ENCODE measurements around the gene DKK3.

The DKK3 gene

GRCh38 chr11:11956006-11956405 lies 52.4 kb downstream of the DKK3 start:
- FAIRE-seq (no peak), DNase-seq (ENCODE audit: insufficient read length, low spot score) (no peak)
- no peak for TF ChIP-seq POLR2A (IDR thresholded peaks at IDR 0.05; ENCODE audit: low read depth, low read length)

- FAIRE-seq (no peak), DNase-seq (ENCODE audit: insufficient read length, low spot score) (no peak)
- no peak for TF ChIP-seq POLR2A (IDR thresholded peaks at IDR 0.05; ENCODE audit: low read depth, low read length)
Measured at GRCh38 chr11:11952036-11952435, 56.4 kb downstream of the DKK3 start.

- FAIRE-seq (peak; percentile 61), DNase-seq (ENCODE audit: insufficient read length, low spot score) (no peak)
- TF ChIP-seq POLR2A (IDR thresholded peaks at IDR 0.05; ENCODE audit: low read depth, low read length), result no peak
Measured at GRCh38 chr11:11949482-11949881, 58.9 kb downstream of the DKK3 start.

GRCh38 chr11:11948242-11948947 lies 60.0 kb downstream of the DKK3 start:
- TF ChIP-seq POLR2A (IDR thresholded peaks at IDR 0.05; ENCODE audit: low read depth, low read length), result no peak
- FAIRE-seq (peak; percentile 6), DNase-seq (ENCODE audit: insufficient read length, low spot score) (no peak)

GRCh38 chr11:11947825-11948224 lies 60.6 kb downstream of the DKK3 start:
- no peak for TF ChIP-seq POLR2A (IDR thresholded peaks at IDR 0.05; ENCODE audit: low read depth, low read length)
- DNase-seq (ENCODE audit: insufficient read length, low spot score) (no peak), FAIRE-seq (peak; percentile 58)

- FAIRE-seq (no peak), DNase-seq (ENCODE audit: insufficient read length, low spot score) (no peak)
- no peak for TF ChIP-seq POLR2A (IDR thresholded peaks at IDR 0.05; ENCODE audit: low read depth, low read length)
Measured at GRCh38 chr11:11946878-11947277, 61.5 kb downstream of the DKK3 start.

GRCh38 chr11:11946180-11946579 lies 62.2 kb downstream of the DKK3 start:
- FAIRE-seq, result peak; percentile 79
- DNase-seq (ENCODE audit: insufficient read length, low spot score), result no peak
- TF ChIP-seq POLR2A (IDR thresholded peaks at IDR 0.05; ENCODE audit: low read depth, low read length), result no peak

GRCh38 chr11:11944444-11944843 lies 64.0 kb downstream of the DKK3 start:
- FAIRE-seq (no peak), DNase-seq (ENCODE audit: insufficient read length, low spot score) (no peak)
- no peak for TF ChIP-seq POLR2A (IDR thresholded peaks at IDR 0.05; ENCODE audit: low read depth, low read length)

GRCh38 chr11:11942668-11943067 lies 65.8 kb downstream of the DKK3 start:
- FAIRE-seq, result peak; percentile 52
- no peak for DNase-seq (ENCODE audit: insufficient read length, low spot score)
- no peak for TF ChIP-seq POLR2A (IDR thresholded peaks at IDR 0.05; ENCODE audit: low read depth, low read length)

- no peak for FAIRE-seq
- TF ChIP-seq POLR2A (IDR thresholded peaks at IDR 0.05; ENCODE audit: low read depth, low read length), result no peak
- DNase-seq (ENCODE audit: insufficient read length, low spot score), result no peak
Measured at GRCh38 chr11:11940551-11940950, 67.9 kb downstream of the DKK3 start.

- peak; percentile 87 for FAIRE-seq
- no peak for DNase-seq (ENCODE audit: insufficient read length, low spot score)
- no peak for TF ChIP-seq POLR2A (IDR thresholded peaks at IDR 0.05; ENCODE audit: low read depth, low read length)
Measured at GRCh38 chr11:11937957-11938356, 70.5 kb downstream of the DKK3 start.

- TF ChIP-seq POLR2A (IDR thresholded peaks at IDR 0.05; ENCODE audit: low read depth, low read length), result no peak
- no peak for DNase-seq (ENCODE audit: insufficient read length, low spot score)
- FAIRE-seq, result peak; percentile 75
Measured at GRCh38 chr11:11937433-11937832, 71.0 kb downstream of the DKK3 start.

- no peak for TF ChIP-seq POLR2A (IDR thresholded peaks at IDR 0.05; ENCODE audit: low read depth, low read length)
- no peak for FAIRE-seq
- DNase-seq (ENCODE audit: insufficient read length, low spot score), result no peak
Measured at GRCh38 chr11:11935536-11935935, 72.9 kb downstream of the DKK3 start.

- DNase-seq (ENCODE audit: insufficient read length, low spot score) (peak; percentile 5), FAIRE-seq (peak; percentile 85)
- no peak for TF ChIP-seq POLR2A (IDR thresholded peaks at IDR 0.05; ENCODE audit: low read depth, low read length)
Measured at GRCh38 chr11:11931461-11932055, 76.9 kb downstream of the DKK3 start.

- FAIRE-seq, result peak; percentile 64
- no peak for DNase-seq (ENCODE audit: insufficient read length, low spot score)
- TF ChIP-seq POLR2A (IDR thresholded peaks at IDR 0.05; ENCODE audit: low read depth, low read length), result no peak
Measured at GRCh38 chr11:11929920-11930319, 78.5 kb downstream of the DKK3 start.

Measured in H54 (cell line).